DMS153 treated with DMSO at 0.1 percent for 48 hours (cell line): ENCODE measurements around the gene KDM4C.

ENCODE experiments used
- DNase-seq: peaks from one replicate; lab custom pipeline; 2025; ENCODE audit not compliant: unreplicated experiment; lab: John Stamatoyannopoulos, UW

The KDM4C gene

GRCh38 chr9:7195526-7195925 lies 437.8 kb downstream of the KDM4C start:
- DNase-seq: no peak

GRCh38 chr9:7196467-7196866 lies 438.7 kb downstream of the KDM4C start:
- no peak for DNase-seq

GRCh38 chr9:7201196-7201595 lies 443.4 kb downstream of the KDM4C start:
- no peak for DNase-seq

- no peak for DNase-seq
Observed at GRCh38 chr9:7205806-7206205, 448.0 kb downstream of the KDM4C start.

DNA sequence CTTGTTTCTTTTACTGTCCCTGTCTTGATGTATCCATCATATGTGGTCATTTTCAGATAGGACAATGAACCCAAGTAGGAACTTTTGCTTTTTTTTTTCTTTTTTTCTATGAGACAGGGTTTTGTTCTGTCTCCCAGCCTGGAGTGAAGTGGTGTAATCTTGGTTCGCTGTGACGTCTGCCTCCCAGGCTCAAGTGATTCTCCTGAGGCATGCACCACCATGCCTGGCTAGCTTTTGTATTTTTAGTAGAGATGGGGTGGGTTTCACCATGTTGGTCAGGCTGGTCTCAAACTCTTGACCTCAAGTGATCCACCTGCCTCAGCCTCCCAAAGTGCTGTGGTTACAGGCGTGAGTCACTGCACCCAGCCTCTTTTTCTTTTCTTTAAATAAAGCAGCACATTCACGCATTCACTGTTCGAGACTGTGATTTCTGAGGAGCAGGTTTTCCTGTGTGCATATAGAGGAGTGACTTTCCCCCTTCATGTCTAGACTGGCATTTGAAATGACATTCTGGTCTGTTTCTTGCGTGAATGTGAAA lies 448.5 kb downstream of the KDM4C start:
- no peak for DNase-seq

GRCh38 chr9:7209016-7209715 lies 451.4 kb downstream of the KDM4C start:
- no peak for DNase-seq

DNA sequence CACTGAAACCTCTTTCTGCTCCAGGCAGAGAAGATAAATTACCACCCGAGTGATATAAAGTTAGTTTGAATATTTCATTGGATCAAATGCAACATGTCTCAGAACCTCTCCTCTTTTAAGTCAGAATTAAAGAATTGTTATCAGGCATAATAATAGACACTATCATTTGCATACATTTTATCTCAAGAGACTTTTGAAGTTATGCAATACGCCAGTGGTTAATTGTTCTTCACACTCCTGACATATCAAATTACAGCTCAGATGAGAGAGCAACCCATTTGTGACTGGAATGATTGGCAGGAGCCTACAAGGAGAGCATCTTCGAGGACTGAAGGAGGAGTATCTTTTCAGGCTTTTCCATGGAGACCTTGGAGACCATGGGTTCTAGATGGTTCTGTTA lies 452.2 kb downstream of the KDM4C start:
- no peak for DNase-seq

- no peak for DNase-seq
Observed at GRCh38 chr9:7210854-7211637, 453.3 kb downstream of the KDM4C start.

- DNase-seq: no peak
Observed at GRCh38 chr9:7211657-7212056, 453.9 kb downstream of the KDM4C start.

DNA sequence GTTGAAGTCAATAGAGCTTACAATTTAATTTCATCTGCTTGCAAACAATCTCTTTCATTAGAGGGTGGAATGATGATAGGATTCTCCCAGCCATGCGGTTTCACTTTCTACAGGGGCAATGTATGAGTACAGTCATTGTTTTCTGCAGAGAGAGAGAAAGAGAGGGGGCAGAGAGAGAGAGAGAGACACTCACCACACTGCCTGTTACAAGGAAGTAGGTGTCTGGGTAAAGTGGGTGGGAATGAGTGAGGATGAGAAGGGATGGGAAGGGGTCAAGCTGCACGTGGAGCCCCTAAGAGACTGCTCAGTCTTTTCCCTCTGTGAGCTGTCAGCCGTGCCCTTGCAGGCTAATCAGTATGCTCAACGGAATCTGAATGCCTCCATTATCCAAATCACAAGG lies 454.3 kb downstream of the KDM4C start:
- DNase-seq: no peak

GRCh38 chr9:7216004-7216841 lies 458.4 kb downstream of the KDM4C start:
- no peak for DNase-seq

DNA sequence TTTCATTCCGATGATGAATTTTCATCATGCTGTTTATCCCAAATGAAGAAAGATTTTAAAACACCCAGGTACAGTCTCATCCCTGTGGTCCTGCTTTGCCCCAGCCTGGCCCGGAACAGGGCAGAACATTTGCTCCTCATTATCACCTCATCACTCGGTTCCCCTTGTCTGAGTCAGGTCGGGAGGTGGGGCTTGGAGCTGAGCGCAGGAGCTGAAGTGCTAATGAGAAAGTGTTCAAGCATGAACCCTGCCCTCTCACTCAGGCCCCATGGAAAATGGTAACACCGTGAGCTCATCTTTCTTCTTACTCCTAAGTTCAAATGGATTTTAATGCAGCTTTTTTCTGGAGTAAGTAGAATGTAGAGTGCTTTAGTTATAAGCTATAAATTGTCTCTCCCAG lies 466.2 kb downstream of the KDM4C start:
- DNase-seq: no peak
